Thyroid gland (tissue), 4 donors: Measurements from ENCODE around the gene GSG1L. TPM values are rescaled to one million over a fixed set of nuclear protein-coding genes. Genes with fewer than 3 reads are reported as not detected.

Experiments
- DNase-seq, 2 donors: peaks; one replicate each; pipeline ENCODE4 v3.0.0-alpha.2; 2019
- H3K27ac ChIP-seq, 3 donors: fragments of 200-600 bp; sonication (generic); 1 replicate in 2 of 3; 2 replicates in 1 of 3; pipeline ENCODE4 v1.5.1; 2016 to 2019; ENCODE audit warnings: mild to moderate bottlenecking in 1 of 3, moderate library complexity in 1 of 3
- H3K27me3 ChIP-seq: fragments of 200-600 bp; sonication (generic); one replicate; pipeline ENCODE4 v1.5.1; 2019
- H3K36me3 ChIP-seq, 2 donors: fragments of 200-600 bp; sonication (generic); one replicate each; pipeline ENCODE4 v1.5.1; 2016 to 2019
- H3K4me1 ChIP-seq, 2 donors: fragments of 200-600 bp; sonication (generic); one replicate each; pipeline ENCODE4 v1.5.1; 2017 to 2019
- H3K4me3 ChIP-seq, 3 donors: fragments of 200-600 bp; sonication (generic); replicated peaks in 1 of 3; 1 replicate in 2 of 3; 2 replicates in 1 of 3; pipeline ENCODE4 v1.5.1; 2016; ENCODE audit warnings: mild to moderate bottlenecking in 1 of 3
- H3K9me3 ChIP-seq: fragments of 200-600 bp; sonication (generic); one replicate; pipeline ENCODE4 v1.5.1; 2017
- CTCF ChIP-seq, 6 experiments: fragments of 200-600 bp in 3 of 6; fragments of 450-650 bp in 3 of 6; sonication (generic) in 3 of 6; IDR thresholded peaks; one replicate each; pipeline ENCODE4 v1.5.1; 2016 to 2019; ENCODE audit warnings: antibody characterized with exemption in 6 of 6, mild to moderate bottlenecking in 2 of 6, inconsistent platforms in 1 of 6, moderate library complexity in 1 of 6
- POLR2A ChIP-seq, 2 donors: fragments of 450-650 bp; IDR thresholded peaks; one replicate each; pipeline ENCODE4 v1.6.1; 2017; ENCODE audit warnings: antibody characterized with exemption in 2 of 2, mild to moderate bottlenecking in 2 of 2, moderate library complexity in 1 of 2
- WGBS, 2 donors: methylation state at CpG; one replicate each; pipeline ENCODE4 v1.1.5; 2017; 5-methylcytosine and 5-hydroxymethylcytosine counted together
- intact Hi-C: fragments of 100-400 bp; cut with DNase I; formaldehyde crosslinking; loops from one replicate; pipeline ENCODE4 v1.15.1; 2023
- total RNA-seq, 4 donors: library from RNA; depleted of rRNA; stranded (reverse); fragments of >200 nt; gene quantifications; one replicate each; pipeline ENCODE4 v1.2.3, GENCODE V29; 2016

The GSG1L gene
- total RNA-seq, 4 donors from 2014 or later, result not detected

- intact Hi-C loops, result no loop called here
- TF ChIP-seq POLR2A (IDR thresholded peaks at IDR 0.05) (no peak), CTCF (IDR thresholded peaks at IDR 0.05) (no peak)
- Histone ChIP-seq H3K9me3 (no peaks in the 10 kb centered on the region), H3K27ac (no peak overlapping the region), H3K36me3 (no peaks in the 10 kb centered on the region), H3K27me3 (no peaks in the 10 kb centered on the region), H3K4me1 (no peaks in the 10 kb centered on the region), H3K4me3 (no peak overlapping the region)
- 77 to 81% methylated on average over 2 of the region's 2 CpGs for WGBS, 2 donors
- DNase-seq, result no peak
Measured at GRCh38 chr16:27789595-27790241, 273.8 kb downstream of the GSG1L start.

GRCh38 chr16:27789150-27789549 lies 274.4 kb downstream of the GSG1L start:
- no peak overlapping the region for H3K27ac ChIP-seq
- WGBS, 2 donors, result 89 to 93% methylated on average over 1 of the region's 1 CpG
- H3K4me3 ChIP-seq, result no peak overlapping the region
- no peaks in the 10 kb centered on the region for H3K36me3 ChIP-seq
- intact Hi-C loops, result no loop called here
- TF ChIP-seq POLR2A (IDR thresholded peaks at IDR 0.05) (no peak), CTCF (IDR thresholded peaks at IDR 0.05) (no peak)
- no peaks in the 10 kb centered on the region for H3K27me3 ChIP-seq
- no peaks in the 10 kb centered on the region for H3K4me1 ChIP-seq
- no peaks in the 10 kb centered on the region for H3K9me3 ChIP-seq
- DNase-seq, result no peak

DNA sequence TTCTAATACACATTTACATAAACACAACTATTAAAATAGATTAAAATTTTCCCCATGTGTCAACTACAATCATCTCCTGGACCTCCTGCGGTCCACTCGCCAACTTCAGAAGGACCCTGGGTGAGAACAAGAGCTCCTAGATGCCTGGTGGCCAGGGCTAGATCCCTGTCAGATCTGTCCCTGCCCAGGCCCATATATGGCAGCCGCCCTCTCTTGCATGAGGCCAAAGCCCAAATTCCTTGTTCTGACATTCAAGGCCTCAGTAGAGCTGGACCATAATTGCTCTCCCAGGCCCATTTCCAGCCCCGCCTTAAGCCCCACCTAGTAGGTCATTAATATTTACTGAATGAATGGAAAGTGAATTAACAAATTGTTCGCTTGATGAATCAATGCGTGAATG lies 275.8 kb downstream of the GSG1L start:
- H3K9me3 ChIP-seq, result no peaks in the 10 kb centered on the region
- WGBS, 2 donors, result 93 to 95% methylated on average over 6 of the region's 6 CpGs
- no peaks in the 10 kb centered on the region for H3K27me3 ChIP-seq
- no peak overlapping the region for H3K4me3 ChIP-seq
- no peaks in the 10 kb centered on the region for H3K36me3 ChIP-seq
- no peak for DNase-seq
- intact Hi-C loops, result no loop called here
- H3K4me1 ChIP-seq, result no peaks in the 10 kb centered on the region
- H3K27ac ChIP-seq, result no peak overlapping the region
- TF ChIP-seq POLR2A (IDR thresholded peaks at IDR 0.05), result no peak

GRCh38 chr16:27786923-27787625 lies 276.4 kb downstream of the GSG1L start:
- intact Hi-C loops, result no loop called here
- WGBS, 2 donors, result 87 to 91% methylated on average over 19 of the region's 19 CpGs
- Histone ChIP-seq H3K9me3 (no peaks in the 10 kb centered on the region), H3K27ac (no peak overlapping the region), H3K27me3 (no peaks in the 10 kb centered on the region), H3K4me1 (no peaks in the 10 kb centered on the region), H3K4me3 (no peak overlapping the region), H3K36me3 (no peaks in the 10 kb centered on the region)
- DNase-seq, result no peak
- TF ChIP-seq POLR2A (IDR thresholded peaks at IDR 0.05) (no peak), CTCF (IDR thresholded peaks at IDR 0.05) (no peak)

GRCh38 chr16:27786221-27786922 lies 277.1 kb downstream of the GSG1L start:
- Histone ChIP-seq H3K27ac (no peak overlapping the region), H3K4me3 (no peak overlapping the region), H3K27me3 (no peaks in the 10 kb centered on the region), H3K9me3 (no peaks in the 10 kb centered on the region), H3K4me1 (no peaks in the 10 kb centered on the region), H3K36me3 (no peaks in the 10 kb centered on the region)
- DNase-seq, result no peak
- TF ChIP-seq CTCF (IDR thresholded peaks at IDR 0.05), result no peak
- TF ChIP-seq POLR2A (IDR thresholded peaks at IDR 0.05), result no peak
- WGBS, 2 donors, result 80 to 90% methylated on average over 8 to 15 of the region's 16 CpGs
- intact Hi-C loops, result no loop called here
